CMK (cell line): Measurements from ENCODE around the gene NCOA1.
"Not testable (repeated sequence)": the region's sequence is repeated elsewhere in the genome, so short reads cannot be mapped to it uniquely, and the experiment has no call there.

Experiments
- DNase-seq: peaks from one replicate; pipeline ENCODE4 v3.0.0-alpha.2; 2010; ENCODE audit warnings: low read depth

The NCOA1 gene

GRCh38 chr2:24539258-24539657 is 48.2 kb downstream of the NCOA1 start:
- no peak for DNase-seq

- DNase-seq, result no peak
Measured at GRCh38 chr2:24540011-24540477, 49.0 kb downstream of the NCOA1 start.

DNA sequence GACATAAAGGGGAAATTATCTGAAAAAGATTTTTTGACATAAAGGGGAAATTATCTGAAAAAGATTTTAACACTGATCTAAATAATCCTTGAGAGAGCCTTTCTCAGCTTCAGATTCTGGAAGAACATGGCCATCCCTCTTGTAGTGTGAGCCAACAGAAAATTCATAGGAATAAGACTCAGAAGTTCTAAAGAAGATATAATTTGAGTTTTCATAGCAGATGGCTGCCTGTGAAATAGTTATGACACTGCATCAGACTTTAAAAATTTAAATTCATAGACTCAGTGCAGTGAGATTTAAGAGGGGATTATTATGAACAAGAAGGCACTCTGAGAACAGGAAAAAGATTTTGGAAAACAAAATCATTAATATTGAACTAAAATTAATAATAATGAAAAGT is 50.6 kb downstream of the NCOA1 start:
- DNase-seq, result no peak

DNA sequence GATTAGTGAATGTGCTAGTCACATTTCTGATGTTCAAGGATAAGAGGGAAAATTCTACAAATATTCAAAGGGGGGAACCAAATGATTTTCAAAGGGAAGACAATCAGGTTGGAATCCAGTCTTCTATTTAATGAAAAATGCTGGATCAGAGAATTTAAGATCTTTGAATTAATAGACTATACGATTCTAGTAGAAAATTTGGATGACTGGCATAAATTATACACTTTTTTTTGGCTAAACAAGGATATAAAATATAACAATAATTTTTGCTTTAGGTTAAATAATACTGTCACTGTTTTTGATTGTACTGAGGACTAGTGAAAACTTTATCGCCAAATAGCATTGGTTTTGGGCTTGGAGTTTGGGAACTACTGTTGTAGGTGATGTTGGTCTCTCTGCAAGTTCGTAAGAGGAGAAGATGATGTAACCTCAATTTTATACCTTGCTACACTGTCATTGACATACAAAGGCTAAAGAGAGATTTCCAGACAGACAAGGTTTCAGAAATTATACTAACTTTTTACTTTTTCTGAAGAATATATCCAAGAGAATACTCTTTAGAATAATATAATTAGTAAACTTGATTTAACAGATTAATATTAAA is 51.3 kb downstream of the NCOA1 start:
- DNase-seq, result no peak

DNA sequence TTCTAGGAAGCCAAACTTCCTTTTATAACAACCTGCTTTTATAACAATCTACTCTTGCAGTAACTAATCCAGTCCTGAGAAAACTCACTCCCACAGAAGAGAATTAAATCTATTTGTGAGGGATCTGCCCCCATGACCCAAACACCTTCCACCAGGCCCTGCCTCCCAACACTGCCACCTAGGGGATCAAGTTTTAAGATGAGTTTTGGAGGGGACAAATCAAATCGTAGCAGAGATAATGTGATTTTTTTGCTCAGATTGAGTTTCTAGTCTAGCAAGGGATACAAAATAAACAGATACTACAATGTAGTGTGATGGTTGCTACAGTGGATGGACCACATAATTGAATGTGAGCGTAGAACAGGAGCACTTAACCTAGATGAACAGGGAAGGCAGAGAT is 52.2 kb downstream of the NCOA1 start:
- no peak for DNase-seq

- no peak for DNase-seq
Measured at GRCh38 chr2:24544456-24545115, 53.5 kb downstream of the NCOA1 start.

- peak; percentile 26 for DNase-seq
Measured at GRCh38 chr2:24546669-24547068, 55.6 kb downstream of the NCOA1 start.

DNA sequence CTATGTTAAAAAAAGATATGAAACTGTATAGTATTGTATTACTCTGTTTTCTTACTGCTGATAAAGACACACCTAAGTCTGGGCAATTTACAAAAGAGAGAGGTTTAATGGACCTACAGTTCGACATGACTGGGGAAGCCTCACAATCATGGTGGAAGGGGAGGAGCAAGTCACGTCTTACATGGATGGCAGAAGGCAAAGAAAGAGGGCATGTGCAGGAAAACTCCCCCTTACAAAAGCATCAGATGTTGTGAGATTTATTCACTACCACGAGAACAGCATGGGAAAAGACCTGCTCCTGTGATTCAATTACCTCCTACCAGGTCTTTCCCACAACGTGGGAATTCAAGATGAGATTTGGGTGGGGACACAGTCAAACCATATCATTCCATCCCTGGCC is 57.0 kb downstream of the NCOA1 start:
- DNase-seq, result no peak

DNA sequence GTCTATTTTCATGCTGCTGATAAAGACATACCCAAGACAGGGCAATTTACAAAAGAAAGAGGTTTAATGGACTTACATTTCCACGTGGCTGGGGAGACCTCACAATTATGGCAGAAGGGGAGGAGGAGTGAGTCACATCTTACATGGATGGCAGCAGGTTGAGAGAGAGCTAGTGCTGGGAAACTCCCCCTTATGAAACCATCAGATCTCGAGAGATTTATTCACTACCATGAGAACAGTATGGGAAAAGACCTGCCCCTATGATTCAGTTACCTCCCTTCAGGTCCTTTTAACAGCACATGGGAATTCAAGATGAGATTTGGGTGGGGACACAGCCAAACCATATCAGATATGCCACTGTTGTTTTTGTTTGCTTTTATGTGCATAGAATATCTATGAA is 59.2 kb downstream of the NCOA1 start:
- not testable (repeated sequence) for DNase-seq

- DNase-seq, result no peak
Measured at GRCh38 chr2:24551016-24551415, 60.0 kb downstream of the NCOA1 start.

DNA sequence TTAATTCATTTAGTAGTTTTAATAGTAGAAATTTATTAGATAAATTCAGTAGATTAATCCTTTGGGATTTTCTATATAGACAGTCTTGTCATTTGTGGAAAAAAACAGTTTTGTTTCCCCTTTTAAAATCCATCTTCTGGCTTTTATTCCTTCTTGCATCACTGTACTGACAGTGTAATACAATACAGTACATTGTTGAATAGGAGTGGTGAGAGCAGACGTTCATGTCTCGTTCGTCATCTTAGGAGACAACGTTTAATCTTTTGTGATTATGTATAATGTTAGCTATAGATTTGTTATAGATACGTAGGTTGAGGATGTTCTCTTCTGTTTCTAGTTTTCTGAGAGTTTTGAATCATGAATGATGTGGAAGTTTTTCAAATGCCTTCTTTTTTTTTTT is 61.8 kb downstream of the NCOA1 start:
- no peak for DNase-seq

- DNase-seq, result no peak
Measured at GRCh38 chr2:24558781-24559472, 67.9 kb downstream of the NCOA1 start.

DNA sequence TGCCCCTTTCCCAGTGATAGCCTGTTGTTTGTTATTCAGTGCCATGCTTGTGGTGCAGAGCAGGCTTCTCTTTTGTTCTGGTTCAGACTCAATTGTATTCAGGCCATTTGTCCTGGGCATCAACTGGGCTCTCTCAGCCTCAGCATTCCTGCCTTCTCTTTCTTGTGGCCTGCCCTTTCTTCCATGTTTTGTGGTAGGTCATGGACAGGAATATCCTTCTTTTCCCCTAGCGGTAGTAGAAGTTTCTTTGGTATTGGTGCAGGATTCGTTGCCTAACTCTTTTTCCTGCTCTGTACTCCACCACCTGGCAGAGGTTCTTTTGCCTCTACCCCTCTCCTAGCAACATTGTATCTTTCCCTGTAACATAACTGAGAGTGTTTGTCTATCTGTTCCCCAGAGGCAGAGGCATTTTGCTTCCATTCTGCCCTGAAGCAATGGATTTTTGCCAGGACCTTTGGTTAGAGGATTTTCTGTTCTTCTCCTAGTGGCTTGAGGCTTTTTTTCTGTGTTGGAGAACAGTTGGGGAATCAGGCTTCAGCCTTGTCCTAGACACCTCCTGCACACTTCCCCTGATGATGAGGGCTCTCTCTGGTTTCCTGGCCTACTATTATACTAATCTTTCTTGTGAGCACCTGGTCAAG is 68.5 kb downstream of the NCOA1 start:
- DNase-seq, result no peak

DNA sequence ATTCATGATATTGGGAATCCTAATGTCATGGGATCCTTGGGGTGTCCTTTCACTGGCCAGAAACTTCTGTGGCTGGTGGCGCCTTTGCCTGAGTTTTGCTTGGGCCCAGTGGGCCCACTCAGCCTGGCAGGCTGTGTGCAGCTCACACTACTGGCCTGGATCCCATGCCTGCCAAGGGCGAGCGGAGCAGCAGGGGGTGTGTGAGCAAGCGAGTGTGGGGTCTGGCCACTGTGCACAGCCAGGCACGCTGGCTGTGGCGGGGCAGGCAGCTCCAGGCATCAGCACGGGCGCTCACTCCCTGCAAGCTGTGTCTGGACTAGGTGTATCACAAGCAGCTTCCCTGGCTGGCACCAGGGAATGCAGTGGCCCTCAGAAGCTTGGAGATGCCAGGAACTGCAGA is 74.5 kb downstream of the NCOA1 start:
- DNase-seq, result no peak

DNA sequence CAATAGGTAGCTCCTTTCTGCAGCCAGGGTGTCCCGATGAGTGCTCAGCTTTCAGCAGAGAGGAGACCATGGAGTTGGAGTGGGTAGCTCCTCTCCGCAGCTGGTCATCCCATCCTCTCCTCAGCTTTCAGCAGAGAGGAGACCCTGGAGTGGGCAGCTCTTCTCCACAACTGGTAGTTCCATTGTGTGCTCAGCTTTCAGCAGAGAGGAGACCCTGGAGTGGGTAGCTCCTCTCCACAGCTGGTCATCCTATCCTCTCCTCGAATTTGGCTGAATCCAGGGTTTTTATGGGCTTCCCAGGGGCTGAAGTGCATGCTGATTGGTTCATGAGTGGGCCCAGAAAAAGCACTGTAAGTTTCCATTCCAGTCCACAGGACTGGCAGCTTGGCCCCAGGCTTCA is 75.2 kb downstream of the NCOA1 start:
- no peak for DNase-seq

- no peak for DNase-seq
Measured at GRCh38 chr2:24566630-24567029, 75.6 kb downstream of the NCOA1 start.

- DNase-seq, result no peak
Measured at GRCh38 chr2:24568551-24568950, 77.5 kb downstream of the NCOA1 start.

DNA sequence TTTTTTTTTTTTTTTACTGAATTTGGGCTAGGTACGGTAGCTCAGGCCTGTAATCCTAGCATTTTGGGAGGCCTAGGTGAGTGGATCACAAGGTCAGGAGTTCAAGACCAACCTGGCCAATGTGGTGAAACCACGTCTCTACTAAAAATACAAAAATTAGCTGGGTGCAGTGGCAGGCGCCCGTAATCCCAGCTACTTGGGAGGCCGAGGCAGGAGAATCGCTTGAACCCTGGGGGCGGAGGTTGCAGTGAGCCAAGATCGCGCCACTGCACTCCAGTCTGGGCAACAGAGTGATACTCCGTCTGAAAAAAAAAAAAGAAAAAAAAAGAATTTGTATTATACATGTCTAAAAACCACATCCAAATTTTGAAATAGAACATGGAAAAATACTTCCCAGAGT is 78.5 kb downstream of the NCOA1 start:
- DNase-seq, result not testable (repeated sequence)

GRCh38 chr2:24570225-24570624 is 79.2 kb downstream of the NCOA1 start:
- DNase-seq, result no peak

- no peak for DNase-seq
Measured at GRCh38 chr2:24571828-24572442, 80.9 kb downstream of the NCOA1 start.

DNA sequence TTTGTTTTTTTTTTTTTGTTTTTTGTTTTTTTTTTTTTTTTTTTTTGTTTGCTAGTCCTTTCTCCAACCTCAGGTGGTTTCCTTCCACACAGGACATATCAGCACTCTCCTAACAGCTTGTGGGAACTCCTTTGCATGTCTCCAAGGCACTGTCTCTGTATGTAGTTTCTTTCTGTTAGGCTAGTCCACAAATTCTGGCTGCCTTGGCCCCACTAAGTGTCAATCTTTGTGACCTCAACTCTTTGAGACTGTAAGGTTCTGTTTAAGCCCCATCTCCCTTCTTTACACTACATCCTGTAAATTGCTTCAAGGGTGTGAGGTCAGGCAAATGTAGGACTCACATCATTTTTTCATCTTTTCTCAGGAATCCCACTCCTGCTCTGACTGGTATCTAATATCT is 85.1 kb downstream of the NCOA1 start:
- no peak for DNase-seq

DNA sequence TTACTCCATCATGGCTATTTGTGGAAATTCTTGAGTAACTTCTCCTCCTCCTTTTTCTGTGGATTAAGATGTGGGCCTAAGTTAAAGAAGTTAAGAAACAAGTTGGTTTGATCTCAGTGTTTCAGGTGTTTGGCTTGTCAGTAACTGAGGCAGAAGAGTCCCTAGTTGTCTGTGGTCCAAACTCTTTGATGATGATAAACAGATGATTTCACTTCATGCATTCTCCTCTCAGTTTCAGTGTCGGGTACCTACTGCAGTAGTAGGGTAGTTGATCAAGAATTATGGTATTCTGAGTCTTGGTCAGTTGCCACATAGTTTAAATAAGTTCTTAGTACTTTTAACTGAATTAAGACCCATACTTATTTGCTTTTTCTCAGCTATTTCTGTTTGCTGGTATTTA is 85.6 kb downstream of the NCOA1 start:
- no peak for DNase-seq

DNA sequence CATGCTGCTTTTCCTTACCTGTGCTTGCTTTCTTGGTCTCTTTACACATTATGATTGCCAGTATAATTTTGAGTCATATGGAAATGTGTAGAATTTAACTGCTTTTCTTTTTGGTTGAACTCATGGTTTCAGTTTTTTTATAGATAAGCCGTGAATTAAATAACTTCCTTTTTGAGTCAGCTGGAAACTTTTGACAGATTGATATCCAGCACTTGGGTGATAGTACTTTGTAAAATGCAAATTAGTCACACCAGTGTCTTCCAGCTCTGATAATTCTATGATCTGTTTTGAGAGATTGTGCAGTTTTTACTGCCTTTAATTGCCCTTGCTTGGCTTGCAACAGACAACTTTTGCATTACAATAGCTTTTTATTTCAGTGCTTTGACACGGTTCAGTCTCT is 86.4 kb downstream of the NCOA1 start:
- DNase-seq, result no peak
